Activated T-cell treated with anti-CD3 and anti-CD28 coated beads for 1 hour (primary cell): ENCODE data around the gene RNU6-7.

Experiments
- DNase-seq: peaks from one replicate; pipeline ENCODE4 v3.0.0-alpha.2; 2020; ENCODE audit warnings: low read depth

Gene RNU6-7

DNA sequence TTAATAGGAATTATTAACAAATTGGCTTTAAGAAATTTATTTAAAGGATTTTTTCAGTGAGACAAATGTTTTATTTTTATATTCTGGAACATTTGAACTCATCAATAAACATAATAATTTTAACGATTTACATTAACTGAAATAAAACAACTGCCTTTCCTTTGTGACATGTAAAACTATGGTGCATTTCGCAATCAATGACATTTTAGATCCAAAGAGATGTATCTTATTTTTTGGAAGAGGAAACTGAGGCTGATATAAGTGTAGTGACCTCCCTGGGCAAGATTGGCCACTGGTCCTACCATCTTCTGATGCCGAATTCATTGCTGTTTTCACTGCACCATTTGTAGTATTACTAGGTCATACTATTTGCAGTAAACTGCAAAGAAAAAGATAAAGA is 3.7 kb downstream of the RNU6-7 start:
- no peak for DNase-seq

DNA sequence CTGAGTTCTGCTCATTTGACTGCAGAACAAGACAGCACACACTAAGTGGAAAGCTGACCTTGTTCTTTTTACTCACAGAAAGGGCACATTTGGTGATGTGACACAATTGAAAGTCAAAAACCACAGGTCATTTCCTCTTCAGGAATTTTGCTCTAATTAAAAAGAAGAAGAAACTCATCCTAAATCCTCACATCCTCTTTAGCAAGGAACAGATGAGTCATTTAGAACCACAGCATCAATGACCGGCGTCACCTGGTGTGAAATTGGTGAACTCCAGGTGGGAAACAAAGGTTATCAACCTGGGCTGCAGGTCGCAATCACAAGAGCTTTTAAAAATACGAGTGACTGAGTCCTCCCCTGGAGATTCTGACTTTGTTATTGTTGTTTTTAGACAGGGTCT is 4.1 kb downstream of the RNU6-7 start:
- DNase-seq = no peak

DNA sequence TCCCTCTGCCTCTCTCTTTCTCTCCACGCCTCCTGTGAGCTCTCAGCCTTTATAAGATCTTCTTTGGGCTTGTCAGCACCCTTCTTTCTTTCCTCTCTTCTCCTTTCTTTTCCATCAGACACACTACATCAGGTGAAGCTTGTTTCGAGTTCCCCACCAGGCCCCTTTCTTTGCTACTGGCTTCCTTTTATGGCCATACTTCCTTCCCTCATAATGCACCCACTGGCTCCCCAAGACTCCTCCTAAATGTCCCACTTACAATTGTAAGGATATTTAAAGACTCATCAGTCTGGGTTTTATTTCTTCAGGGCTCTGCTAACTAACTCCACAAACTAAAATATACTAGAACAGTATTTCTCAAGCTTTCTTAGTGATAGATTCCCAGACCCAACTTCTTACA is 4.7 kb downstream of the RNU6-7 start:
- no peak for DNase-seq

DNA sequence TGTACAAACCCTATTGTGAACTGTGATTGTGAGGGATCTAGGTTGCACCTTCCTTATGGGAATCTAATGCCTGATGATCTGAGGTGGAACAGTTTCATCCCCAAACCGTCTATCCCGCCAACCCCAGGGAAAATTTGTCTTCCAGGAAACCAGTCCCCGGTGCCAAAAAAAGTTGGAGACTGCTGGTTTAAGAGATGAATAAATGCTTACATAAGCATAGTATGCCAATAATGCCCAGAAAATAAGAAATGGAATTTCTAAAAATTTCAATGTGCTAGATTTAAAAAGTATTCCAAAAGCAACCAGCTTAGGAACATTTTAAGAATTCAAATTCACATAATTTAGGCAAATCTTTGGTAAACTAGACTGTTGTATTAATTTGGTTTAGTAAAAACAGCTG is 6.6 kb downstream of the RNU6-7 start:
- DNase-seq = no peak

DNA sequence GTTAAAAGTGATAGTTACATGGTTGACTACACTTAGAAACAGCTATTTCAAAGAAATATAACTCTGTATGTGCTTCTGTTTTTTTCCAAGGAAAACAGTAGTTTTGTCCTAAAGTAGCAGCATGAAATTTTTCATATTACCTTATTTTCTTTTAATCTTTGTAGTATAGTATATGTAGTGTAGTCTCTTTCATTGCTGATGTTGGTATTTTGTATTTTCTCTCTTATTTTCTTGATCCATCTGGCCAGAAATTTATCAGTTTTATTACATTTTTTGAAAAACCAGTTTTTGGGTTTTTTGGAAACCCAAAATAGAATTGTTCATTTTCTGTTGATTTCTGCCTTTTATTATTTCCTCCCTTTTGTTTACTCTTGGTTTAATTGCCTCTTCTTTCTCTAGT is 7.6 kb downstream of the RNU6-7 start:
- DNase-seq = no peak

DNA sequence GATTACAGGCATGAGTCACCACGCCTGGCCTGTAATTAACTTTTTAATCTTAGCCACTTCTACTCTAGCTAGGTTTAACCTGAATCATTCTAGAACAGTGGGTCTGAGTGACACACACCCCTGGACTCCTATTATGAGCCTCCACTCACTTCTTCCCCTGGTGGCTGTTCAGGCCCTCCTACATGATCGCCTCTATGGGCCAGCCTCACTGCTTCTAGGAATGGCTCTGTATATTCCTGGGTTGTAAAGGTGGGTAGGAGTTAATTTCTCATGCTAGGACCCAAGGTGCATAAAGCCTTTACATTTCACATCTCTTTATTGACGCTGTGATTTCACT is 9.2 kb downstream of the RNU6-7 start:
- no peak for DNase-seq

DNA sequence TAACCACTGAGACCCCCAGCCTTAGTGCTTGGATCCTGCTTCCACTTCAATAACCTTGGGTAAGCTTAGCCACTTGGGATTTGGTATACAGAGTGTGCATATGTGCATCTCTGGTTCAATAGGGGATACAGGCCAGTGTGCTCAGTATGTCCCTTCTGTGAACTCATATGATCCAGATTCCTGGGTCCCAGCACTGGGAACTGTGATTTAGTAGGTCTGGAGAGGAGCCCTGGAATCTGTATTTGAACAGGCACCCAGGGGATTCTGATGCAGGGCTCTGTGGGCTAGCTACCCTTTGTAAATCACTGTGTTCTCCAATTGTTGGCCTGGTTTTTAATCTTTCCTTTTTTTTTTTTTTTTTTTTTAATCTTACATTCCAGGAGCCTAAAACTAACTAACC is 11.0 kb downstream of the RNU6-7 start:
- DNase-seq = no peak

DNA sequence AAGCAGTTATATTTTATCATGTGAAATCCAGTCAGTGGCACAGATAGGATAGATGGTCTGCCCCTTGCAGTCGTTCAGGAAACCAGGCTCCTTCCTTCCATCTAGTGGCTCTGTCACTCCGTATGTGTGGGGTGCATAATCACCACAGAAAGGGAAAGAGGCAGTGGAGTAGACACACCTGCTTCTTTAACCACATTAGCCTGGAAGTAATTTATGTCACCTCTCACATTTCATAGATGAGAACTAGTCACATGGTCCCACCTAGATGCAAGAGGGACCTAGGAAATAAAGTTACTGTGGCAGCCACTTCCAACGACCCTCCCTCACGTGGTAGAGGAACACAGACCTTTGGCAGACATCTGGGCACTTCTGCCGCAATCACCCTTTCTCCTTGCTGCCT is 15.5 kb downstream of the RNU6-7 start:
- DNase-seq = no peak

DNA sequence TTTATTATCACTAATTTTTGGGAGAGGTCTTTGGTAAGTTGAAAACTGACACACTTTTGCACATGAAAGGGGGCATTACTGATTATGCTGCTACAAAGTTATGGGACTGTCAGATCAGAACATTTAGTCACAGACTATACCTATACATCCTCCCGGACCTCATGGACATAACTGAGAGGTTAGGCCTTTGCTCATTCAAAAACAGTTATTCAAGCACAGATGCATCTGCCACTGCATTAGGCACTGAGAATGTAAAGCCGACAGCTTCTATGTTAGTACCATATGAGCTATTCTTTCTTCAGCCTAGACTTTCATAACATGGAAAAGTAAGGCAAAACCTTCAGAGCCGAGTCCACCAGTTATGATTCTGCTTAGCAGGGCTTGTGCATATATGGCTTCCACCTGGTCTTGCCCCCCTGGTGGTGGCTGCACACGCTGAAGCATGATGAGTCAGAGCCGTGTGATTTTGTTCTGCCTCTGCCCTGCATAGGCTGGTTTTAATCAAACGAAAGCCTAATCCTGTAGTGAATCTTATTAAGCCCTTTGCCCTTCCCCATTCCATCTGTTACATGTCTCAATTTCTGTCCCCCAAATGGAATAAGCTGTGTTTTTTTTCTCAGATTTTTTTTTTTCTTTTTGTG is 23.0 kb downstream of the RNU6-7 start:
- no peak for DNase-seq

DNA sequence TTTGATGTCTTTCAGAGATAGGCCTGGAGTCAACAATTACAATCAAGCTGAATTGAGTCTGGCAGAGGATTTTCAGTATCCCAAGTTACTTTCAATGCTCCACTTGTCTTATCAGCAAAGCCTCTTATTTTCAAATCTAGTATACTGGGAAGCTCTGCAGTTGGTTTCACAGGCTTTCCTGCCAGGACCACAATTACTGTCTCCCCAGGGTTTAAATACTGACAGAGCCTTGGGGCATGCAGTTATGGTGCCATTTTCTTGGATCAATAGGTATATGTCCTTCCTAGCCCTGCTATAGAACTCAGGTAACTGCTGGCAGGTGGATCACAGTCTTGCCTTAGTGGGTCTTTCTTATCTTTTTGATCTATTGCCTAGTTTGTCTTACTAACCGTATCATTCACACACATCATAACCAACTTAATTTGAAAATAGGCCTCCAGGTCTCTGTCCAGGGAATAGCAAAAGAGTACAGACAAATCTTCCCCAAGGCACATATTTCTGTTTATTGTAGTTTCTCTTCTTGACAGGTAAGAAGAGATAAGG is 23.6 kb downstream of the RNU6-7 start:
- DNase-seq = no peak

DNA sequence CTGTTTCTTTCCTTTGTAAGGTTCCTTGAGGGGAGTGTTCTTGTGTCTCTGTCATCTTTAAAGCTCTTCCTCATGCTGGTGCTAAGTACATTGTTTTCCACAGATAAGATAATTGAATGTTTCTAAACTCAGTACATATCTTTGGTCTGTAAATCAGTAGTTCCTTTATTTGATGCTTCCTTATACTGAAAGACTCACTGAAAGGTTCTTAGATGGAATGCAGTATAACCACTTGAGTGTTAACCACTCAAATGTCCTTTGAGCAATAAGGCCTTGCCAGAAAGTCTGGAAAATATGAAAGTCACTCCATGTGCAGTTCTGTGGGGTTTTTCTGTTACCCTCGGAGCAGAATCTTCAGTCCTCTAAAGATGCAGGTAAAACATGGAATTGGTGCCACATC is 24.2 kb downstream of the RNU6-7 start:
- DNase-seq = no peak

DNA sequence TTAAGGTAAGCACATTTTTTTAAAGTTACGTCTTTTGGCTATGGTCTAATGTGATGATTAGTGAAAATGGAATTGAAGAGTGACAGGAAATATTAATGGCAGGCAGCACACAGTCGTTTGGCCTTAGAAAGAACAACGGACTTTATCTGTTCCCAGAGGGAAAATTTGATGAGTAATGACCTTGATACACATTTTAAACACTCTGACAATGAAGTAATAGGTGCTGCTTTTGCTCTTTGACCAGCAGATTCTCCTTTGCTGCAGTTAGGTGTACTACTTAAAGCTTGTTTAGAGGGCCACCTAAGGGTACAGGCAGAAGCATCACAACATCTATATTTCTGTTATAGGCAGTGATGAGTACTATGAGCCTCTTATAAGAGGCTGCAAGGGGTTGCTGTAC is 28.3 kb downstream of the RNU6-7 start:
- no peak for DNase-seq

DNA sequence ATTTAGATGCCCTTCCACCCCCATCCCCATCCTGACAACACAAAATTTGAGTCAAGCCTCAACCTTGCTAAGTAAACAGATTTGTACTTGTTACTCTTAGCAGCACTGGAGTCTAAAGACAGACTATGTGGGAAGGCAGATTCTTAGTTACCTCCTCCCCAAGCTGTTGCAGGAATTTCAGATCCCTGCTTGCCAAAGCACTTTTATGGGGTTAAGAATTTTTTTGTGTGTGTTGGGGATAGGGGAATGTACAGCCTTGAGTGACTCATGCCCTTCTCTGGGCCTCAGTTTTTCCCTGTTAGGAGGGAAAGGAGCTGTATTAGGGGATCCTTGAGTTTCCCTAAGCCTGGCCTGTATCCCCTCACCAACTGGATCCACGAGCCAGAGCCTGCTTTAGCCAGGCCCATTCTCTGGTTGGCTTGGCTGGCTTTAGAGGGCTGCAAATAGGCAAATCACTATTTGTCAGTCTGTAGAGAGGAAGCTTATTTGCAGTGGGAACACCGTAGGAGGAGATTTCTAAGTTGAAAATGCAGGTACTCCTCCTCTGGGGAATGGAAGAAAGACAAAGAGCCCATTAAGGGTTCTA is 28.9 kb downstream of the RNU6-7 start:
- DNase-seq = no peak

DNA sequence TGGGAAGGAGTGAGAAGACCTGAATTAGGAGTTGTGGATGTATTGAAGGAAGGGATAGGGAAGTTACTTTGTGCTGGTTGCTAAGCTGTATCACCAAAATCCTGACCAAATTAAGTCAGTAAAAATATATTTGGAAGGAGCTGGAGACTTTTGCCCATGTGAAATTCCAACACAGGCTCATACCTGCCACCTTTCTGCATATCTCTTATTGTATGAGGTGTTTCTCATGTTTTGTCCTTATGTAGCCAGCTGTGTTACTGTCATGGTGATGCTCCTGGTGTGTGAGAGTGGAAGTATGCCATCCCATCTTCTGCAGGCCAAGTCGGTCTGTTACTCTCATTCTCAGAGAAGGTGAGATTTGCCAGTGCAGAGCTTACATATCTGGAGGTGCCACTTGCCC is 30.6 kb downstream of the RNU6-7 start:
- no peak for DNase-seq

DNA sequence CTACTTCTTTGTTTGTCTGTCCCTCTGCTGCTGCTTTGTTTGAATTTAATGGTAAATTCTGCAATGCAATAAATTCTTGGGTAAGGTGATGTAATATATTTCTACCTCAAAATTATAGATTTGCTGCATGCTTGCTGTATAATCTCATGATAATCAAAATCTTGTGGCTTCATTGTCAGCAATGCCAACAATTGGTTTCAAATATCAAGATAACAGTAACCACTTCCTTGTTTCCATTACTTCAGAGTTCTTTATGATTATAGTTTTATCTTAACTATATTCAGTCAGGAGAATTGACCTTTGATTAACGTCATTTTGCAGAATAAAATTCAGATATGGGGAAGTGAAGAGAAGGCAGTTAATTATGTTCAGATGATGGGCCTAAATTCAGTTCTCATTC is 31.4 kb downstream of the RNU6-7 start:
- DNase-seq = no peak

DNA sequence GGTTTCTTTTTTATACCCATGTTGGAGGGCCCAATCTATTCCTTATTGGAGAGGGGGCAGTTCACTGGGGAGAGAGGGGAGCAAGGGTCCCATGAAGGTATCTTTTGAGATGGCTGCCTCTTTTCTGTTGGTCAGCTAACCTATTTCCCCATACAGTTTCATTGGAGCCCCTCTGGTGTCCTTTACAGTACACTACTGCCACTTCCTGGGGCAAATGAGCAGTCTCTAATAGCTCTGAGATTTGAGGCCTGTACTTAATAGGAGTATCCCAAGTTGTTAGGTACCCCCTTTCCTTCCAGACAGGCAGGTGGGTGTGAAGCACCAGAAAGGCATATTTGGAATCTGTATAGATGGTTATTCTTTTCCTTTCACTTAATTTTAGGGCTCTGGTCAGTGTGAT is 42.6 kb downstream of the RNU6-7 start:
- no peak for DNase-seq

DNA sequence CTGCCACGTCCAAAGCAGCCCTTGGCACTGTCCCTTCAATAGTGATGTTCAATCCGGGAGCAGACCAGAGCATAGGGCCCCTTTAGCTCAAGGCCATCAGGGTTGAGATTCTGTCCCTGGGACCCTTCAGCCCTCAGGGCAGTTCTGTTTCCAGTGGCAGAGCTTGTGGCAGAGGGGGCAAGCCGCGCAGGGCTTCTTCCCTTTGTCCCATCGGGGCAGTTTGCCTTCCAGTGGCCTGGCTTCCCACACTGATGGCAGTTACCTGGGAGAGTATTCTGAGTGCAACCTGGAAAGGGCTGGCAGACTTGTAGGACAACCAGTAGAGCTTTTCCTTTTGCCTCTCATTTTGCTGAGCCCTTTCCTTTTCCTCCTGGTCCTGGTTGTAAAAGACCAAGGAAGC is 44.9 kb downstream of the RNU6-7 start:
- no peak for DNase-seq

DNA sequence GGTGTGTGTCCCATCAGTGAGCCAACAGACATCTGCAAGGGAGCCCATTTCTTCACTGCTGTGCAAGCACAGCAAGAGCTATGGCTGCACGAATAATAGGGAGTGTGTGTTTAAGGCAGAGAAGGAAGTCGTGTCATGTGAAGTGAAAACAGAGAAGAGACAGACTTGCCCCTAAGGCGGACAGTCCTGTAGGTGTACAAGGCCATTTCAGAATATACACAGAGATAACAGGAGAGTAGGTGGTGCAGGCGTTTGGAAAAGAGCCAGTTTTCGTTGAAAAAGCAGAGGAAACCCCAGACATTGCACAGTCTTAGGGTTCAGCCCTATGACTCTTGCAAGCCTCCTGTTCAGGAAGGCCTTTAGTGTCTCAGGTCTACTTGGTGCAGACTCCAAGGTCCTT is 47.5 kb downstream of the RNU6-7 start:
- no peak for DNase-seq

DNA sequence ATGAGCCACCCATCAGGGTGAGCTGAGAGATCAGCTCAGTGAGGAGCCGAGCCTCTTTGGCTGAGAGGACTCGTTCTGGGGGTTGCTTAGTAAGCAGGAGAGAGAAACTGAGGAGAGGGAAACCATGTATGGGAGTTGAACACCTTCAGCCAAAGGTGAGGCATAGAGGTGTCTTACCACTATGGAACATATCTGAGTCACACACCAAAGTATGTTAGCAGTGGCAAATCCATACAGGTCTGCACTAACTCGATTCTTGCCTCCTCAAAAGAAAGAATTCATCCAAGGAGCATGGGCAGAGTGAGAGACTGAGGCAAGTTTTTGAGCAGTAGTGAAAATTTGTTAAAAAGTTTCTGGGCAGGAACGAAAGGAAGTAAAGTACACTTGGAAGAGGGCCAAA is 47.9 kb downstream of the RNU6-7 start:
- no peak for DNase-seq

DNA sequence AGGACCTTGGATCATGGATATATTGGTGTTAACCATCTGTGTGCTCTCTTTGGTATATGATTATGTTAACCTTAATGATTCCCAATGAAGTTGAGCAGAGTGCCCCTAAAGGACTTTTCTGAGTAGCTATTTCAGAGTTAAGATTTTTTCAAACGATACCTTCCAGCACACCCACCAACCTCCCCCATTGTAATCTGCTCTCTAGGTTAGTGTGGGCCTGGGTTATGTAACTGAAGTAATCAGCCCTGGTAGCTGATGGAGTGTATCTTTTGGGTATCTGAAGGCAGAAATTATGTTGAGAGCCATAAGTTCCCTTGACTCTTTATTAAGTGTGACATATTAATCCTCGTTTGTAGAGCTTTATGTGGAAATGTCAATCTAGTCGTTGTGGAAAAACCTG is 48.8 kb downstream of the RNU6-7 start:
- DNase-seq = no peak

DNA sequence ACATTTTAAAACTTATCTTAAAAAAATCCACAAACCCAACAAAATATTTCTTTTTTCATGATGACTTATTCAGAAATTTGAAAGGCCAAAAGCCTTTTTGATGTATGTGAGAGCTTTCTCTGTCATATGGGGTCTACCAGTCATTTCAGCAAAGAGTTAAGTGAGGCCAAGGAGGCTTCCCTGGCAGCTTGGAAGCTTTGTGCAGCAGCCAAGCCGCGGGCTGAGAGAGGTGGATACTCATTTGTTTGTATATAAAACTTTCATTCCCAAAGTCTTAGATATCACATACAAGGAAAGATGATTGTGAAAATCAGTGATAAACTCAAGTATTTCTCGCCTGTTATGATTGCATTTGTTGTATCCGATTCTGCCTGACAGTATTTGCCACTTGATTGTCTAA is 49.7 kb downstream of the RNU6-7 start:
- DNase-seq = no peak
